ENCODE measurements around the gene TTC21A.

GRCh38 chr3:39136533-39137434, 29.3 kb downstream of the TTC21A start:
- no peak for TF ChIP-seq CTCF (tag by site-specific recombination; IDR thresholded peaks at IDR 0.05)
- no peak for TF ChIP-seq ZBTB8A (tag by site-specific recombination; IDR thresholded peaks at IDR 0.05)
- TF ChIP-seq ZNF398 (tag by site-specific recombination; IDR thresholded peaks at IDR 0.05): no peak
- no peak for TF ChIP-seq ZNF426 (tag by site-specific recombination; IDR thresholded peaks at IDR 0.05)
- no peak for TF ChIP-seq HOXA7 (CRISPR knock-in tag; IDR thresholded peaks at IDR 0.05; ENCODE audit: borderline replicate concordance)
